Neural crest cell (in vitro differentiated cells): Measurements from ENCODE around the gene REV1. TPM values are rescaled to one million over a fixed set of nuclear protein-coding genes. Genes with fewer than 3 reads are reported as not detected.

Source experiments
- DNase-seq: peaks from one replicate; pipeline ENCODE4 v3.0.0; 2021; ENCODE audit warnings: low read depth, mixed read lengths, low spot score
- H3K27ac Mint-ChIP-seq: one replicate; pipeline ENCODE4 v1.8.0; 2021; ENCODE audit warnings: mild to moderate bottlenecking, mixed read lengths; ENCODE audit not compliant: unreplicated experiment
- H3K27me3 Mint-ChIP-seq: 2 replicates; pipeline ENCODE4 v1.8.0; 2021; ENCODE audit warnings: low read depth, mild to moderate bottlenecking, mixed read lengths
- H3K36me3 Mint-ChIP-seq: 2 replicates; pipeline ENCODE4 v1.8.0; 2021; ENCODE audit warnings: low read depth, mild to moderate bottlenecking, mixed read lengths
- H3K4me1 Mint-ChIP-seq: 2 replicates; pipeline ENCODE4 v1.8.0; 2021; ENCODE audit warnings: mixed read lengths
- H3K4me3 Mint-ChIP-seq: one replicate; pipeline ENCODE4 v1.8.0; 2021; ENCODE audit warnings: mild to moderate bottlenecking, mixed read lengths
- H3K9me3 Mint-ChIP-seq: 2 replicates; pipeline ENCODE4 v1.8.0; 2021; ENCODE audit warnings: mixed read lengths
- total RNA-seq: library from RNA; stranded (reverse); gene quantifications from 2 replicates; pipeline ENCODE4 v1.2.1, GENCODE V29; 2021
- TF ChIP-seq, protein P1 (sequence below): fragments of 200-600 bp; sonication (generic); conservative IDR thresholded peaks from 2 replicates; pipeline ENCODE4 v1.5.0; 2021; ENCODE audit warnings: antibody characterized with exemption, mild to moderate bottlenecking

Gene REV1
- total RNA-seq, 1 donor from 2014 or later, result 48.6 TPM

DNA sequence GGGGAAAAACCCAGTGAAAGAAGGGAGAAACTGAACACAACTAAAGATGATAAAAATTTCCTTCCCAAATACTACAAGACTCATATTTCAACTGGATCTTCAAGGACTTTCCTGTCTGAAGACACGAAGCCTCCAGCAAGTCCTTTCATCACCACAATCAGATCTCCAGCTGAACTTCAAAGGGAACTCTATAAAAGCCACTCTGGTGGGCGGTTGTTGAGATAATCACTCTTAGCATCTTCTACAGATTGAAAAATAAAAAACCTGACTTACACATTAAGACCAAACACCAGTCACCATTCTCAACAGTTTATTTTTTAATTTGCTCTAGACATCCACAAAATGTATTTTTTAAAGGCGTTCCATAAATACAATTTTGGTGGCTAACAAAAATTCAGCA, 4.4 kb downstream of the REV1 start:
- H3K4me3 Mint-ChIP-seq, result peak overlapping the region; percentile 82
- no peak for DNase-seq
- TF ChIP-seq, protein P1, sequence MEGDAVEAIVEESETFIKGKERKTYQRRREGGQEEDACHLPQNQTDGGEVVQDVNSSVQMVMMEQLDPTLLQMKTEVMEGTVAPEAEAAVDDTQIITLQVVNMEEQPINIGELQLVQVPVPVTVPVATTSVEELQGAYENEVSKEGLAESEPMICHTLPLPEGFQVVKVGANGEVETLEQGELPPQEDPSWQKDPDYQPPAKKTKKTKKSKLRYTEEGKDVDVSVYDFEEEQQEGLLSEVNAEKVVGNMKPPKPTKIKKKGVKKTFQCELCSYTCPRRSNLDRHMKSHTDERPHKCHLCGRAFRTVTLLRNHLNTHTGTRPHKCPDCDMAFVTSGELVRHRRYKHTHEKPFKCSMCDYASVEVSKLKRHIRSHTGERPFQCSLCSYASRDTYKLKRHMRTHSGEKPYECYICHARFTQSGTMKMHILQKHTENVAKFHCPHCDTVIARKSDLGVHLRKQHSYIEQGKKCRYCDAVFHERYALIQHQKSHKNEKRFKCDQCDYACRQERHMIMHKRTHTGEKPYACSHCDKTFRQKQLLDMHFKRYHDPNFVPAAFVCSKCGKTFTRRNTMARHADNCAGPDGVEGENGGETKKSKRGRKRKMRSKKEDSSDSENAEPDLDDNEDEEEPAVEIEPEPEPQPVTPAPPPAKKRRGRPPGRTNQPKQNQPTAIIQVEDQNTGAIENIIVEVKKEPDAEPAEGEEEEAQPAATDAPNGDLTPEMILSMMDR, result no peak
- no peaks in the 10 kb centered on the region for H3K9me3 Mint-ChIP-seq
- H3K27ac Mint-ChIP-seq, result no peak overlapping the region
- H3K4me1 Mint-ChIP-seq, result peaks cover 41% of the 10 kb centered on the region
- H3K27me3 Mint-ChIP-seq, result no peaks in the 10 kb centered on the region
- no peaks in the 10 kb centered on the region for H3K36me3 Mint-ChIP-seq

DNA sequence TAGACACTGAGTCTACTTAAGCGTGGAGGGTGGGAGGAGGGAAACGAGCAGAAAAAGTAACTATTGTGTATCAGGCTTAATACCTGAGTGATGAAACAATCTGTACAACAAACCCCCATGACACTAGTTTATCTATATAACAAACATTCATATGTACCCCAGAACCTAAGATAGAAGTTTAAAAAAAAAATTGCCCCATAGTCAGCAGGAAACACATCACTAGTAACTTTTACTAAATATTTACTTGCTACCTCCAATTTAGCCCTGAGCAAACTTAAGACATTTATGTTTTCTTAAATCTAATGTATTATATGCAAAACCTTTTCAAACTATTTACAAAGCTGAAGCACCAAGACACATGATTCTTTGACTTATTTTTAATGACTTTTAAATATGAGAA, 5.6 kb downstream of the REV1 start:
- Mint-ChIP-seq H3K9me3 (no peaks in the 10 kb centered on the region), H3K4me1 (peaks cover 40% of the 10 kb centered on the region), H3K27me3 (no peaks in the 10 kb centered on the region), H3K36me3 (no peaks in the 10 kb centered on the region), H3K4me3 (peak overlapping the region; percentile 10), H3K27ac (no peak overlapping the region)
- DNase-seq, result no peak
- TF ChIP-seq, protein P1, result no peak

DNA sequence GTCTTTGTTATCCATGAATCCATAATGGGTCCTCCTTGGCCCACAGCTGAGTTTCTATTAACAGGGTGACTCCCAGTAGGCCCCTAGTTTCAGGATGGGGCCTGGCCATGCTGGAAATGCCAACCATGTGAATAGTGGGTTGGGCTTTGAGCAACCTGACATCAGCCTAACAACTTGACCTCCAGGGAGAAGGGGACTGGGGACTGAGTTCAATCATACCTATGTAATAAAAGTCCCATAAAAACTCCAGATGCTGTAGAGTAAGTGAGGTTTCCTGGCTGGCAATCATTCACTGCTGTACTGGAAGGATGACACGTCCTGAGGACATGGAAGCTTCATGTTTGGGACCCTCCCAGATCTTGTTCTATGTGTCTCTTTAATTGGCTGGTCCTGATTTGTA, 7.9 kb downstream of the REV1 start:
- Mint-ChIP-seq H3K27ac (peak overlapping the region; percentile 40), H3K9me3 (no peaks in the 10 kb centered on the region), H3K36me3 (no peaks in the 10 kb centered on the region), H3K4me3 (no peak overlapping the region), H3K4me1 (peaks cover 48% of the 10 kb centered on the region), H3K27me3 (no peaks in the 10 kb centered on the region)
- TF ChIP-seq, protein P1, result no peak
- no peak for DNase-seq

DNA sequence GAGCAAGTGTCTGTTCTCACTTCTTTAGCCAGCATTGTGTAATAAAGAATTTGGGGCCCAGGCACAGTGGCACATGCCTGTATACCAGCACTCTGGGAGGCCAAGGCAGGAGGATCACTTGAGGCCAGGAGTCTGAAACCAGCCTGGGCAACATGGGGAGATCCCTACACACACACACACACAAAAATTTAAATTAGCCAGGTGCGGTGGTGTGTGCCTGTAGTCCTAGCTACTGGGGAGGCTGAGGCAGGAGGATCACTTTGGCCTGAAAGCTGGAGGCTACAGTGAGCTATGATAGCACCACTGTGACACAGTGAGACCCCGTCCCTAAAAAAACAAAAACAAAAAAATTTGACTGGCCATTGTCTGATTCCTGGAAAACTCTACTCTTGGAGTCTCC, 8.3 kb downstream of the REV1 start:
- DNase-seq, result no peak
- H3K27me3 Mint-ChIP-seq, result no peaks in the 10 kb centered on the region
- H3K9me3 Mint-ChIP-seq, result no peaks in the 10 kb centered on the region
- H3K36me3 Mint-ChIP-seq, result no peaks in the 10 kb centered on the region
- H3K4me3 Mint-ChIP-seq, result peak overlapping the region; percentile 17
- H3K27ac Mint-ChIP-seq, result peak overlapping the region; percentile 31
- TF ChIP-seq, protein P1, result no peak
- H3K4me1 Mint-ChIP-seq, result peaks cover 45% of the 10 kb centered on the region

- Mint-ChIP-seq H3K9me3 (no peaks in the 10 kb centered on the region), H3K27ac (no peak overlapping the region), H3K4me1 (peaks cover 39% of the 10 kb centered on the region), H3K36me3 (no peaks in the 10 kb centered on the region), H3K4me3 (no peak overlapping the region), H3K27me3 (no peaks in the 10 kb centered on the region)
- no peak for DNase-seq
- TF ChIP-seq, protein P1, result no peak
Observed at GRCh38 chr2:99480390-99480789, 9.4 kb downstream of the REV1 start.

DNA sequence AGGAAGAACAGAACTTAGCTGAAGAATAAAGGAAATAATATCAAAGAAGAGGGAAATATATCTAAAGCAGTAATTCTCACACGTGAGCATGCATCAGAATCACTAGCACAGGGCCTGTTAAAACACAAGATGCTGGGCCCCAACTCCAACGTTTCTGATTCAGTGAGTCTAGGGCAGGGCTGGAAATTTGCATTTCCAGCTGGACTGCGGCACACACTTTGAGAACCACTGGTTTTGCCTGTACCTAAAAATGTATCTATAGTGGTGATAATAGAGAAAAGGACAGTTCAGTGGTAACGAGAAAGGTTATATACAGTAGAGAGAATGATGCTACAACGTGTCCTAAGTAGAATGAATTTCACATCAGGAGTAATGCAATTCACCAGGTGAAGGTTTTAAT, 11.2 kb downstream of the REV1 start:
- Mint-ChIP-seq H3K4me3 (no peak overlapping the region), H3K4me1 (peaks cover 36% of the 10 kb centered on the region), H3K36me3 (no peaks in the 10 kb centered on the region), H3K9me3 (no peaks in the 10 kb centered on the region), H3K27ac (no peak overlapping the region), H3K27me3 (no peaks in the 10 kb centered on the region)
- TF ChIP-seq, protein P1, result no peak
- DNase-seq, result no peak
